K562 (cell line): ENCODE data around the gene RNF213. TPM values are rescaled to one million over a fixed set of nuclear protein-coding genes. Genes with fewer than 3 reads are reported as not detected.

Source experiments
- ATAC-seq: fragments of 200-7000 bp; cut with Tn5 transposase; 3 replicates; pipeline ENCODE4 v1.9.1; 2020; ENCODE audit warnings: moderate library complexity
- BruUV-seq: library from RNA; stranded (reverse); fragments of 400-500 nt; replicated peaks from 2 replicates; lab custom pipeline; 2021; lab: Mats Ljungman, UMichigan
- CTCF ChIA-PET: fragments of 300-600 bp; formaldehyde crosslinking; extraction: SDS; loops from one replicate; lab custom pipeline; 2021; ENCODE audit warnings: low intra/inter-chr PET ratio; lab: Yijun Ruan, JAX
- POLR2A ChIA-PET: fragments of 300-600, 350-650 bp; sonication (Branson Sonifier 250); formaldehyde crosslinking; extraction: SDS; loops from one replicate; lab custom pipeline; 2021; ENCODE audit warnings: antibody characterized with exemption, inconsistent platforms; lab: Yijun Ruan, JAX
- DNase-seq, 4 experiments: peaks; one replicate each; pipeline versions ENCODE4 v3.0.0 to v3.0.0-alpha.2; 2011 to 2018; ENCODE audit warnings: low spot score in 3 of 4, mixed read lengths in 3 of 4; ENCODE audit errors: extremely low read depth in 1 of 4
- FAIRE-seq: peaks from 2 replicates; lab custom pipeline; 2011; peaks lifted over from hg19 to GRCh38; lab: Jason Lieb, UNC
- H2AFZ ChIP-seq: 2 replicates; pipeline ENCODE4 v1.6.0; 2011; ENCODE audit warnings: low read depth, low read length, control low read depth, inconsistent platforms
- H3K27ac ChIP-seq: fragments of 200-600 bp; 3 replicates; pipeline ENCODE4 v1.8.0; 2011; ENCODE audit warnings: low read depth, mild to moderate bottlenecking, control low read depth, inconsistent platforms, low read length, moderate library complexity, mixed read lengths; ENCODE audit errors: extremely low read depth
- H3K27me3 ChIP-seq, 2 experiments: fragments of 300-600 bp in 1 of 2; 2 replicates in 1 of 2; 3 replicates in 1 of 2; pipeline versions ENCODE4 v1.6.0 to v1.8.0; 2011; ENCODE audit warnings: inconsistent platforms in 2 of 2, low read length in 2 of 2, mild to moderate bottlenecking in 1 of 2, mixed read lengths in 1 of 2, moderate library complexity in 1 of 2; ENCODE audit not compliant: control insufficient read depth in 2 of 2, insufficient read depth in 2 of 2
- H3K36me3 ChIP-seq: fragments of 300-600 bp; 3 replicates; pipeline ENCODE4 v1.8.0; 2011; ENCODE audit warnings: mild to moderate bottlenecking, low read length, inconsistent platforms; ENCODE audit not compliant: control insufficient read depth, insufficient read depth
- H3K4me1 ChIP-seq, 2 experiments: fragments of 200-600 bp in 1 of 2; replicated peaks in 1 of 2; 2 replicates in 1 of 2; 3 replicates in 1 of 2; pipeline versions ENCODE4 v1.5.1 to v1.8.0; 2011; ENCODE audit warnings: inconsistent platforms in 2 of 2, low read length in 2 of 2, mild to moderate bottlenecking in 1 of 2, mixed read lengths in 1 of 2, moderate library complexity in 1 of 2; ENCODE audit not compliant: control insufficient read depth in 2 of 2, insufficient read depth in 2 of 2
- H3K4me2 ChIP-seq: 2 replicates; pipeline ENCODE4 v1.6.1; 2011; ENCODE audit warnings: low read length, control low read depth, inconsistent platforms, mixed read lengths; ENCODE audit not compliant: insufficient read depth
- H3K4me3 ChIP-seq: fragments of 200-600 bp; sonication (generic), shearing (Covaris generic); 2 replicates; pipeline ENCODE4 v1.5.1; 2016; ENCODE audit warnings: control low read depth, inconsistent platforms
- H3K79me2 ChIP-seq: fragments of 200-600 bp; 3 replicates; pipeline ENCODE4 v1.8.0; 2011; ENCODE audit warnings: low read length, inconsistent platforms; ENCODE audit not compliant: control insufficient read depth, insufficient read depth
- H3K9ac ChIP-seq, 2 experiments: 2 replicates each; pipeline versions ENCODE4 v1.6.0 to v1.6.1; 2011; ENCODE audit warnings: low read depth in 2 of 2, low read length in 2 of 2, control low read depth in 1 of 2, inconsistent platforms in 1 of 2, mild to moderate bottlenecking in 1 of 2, mixed read lengths in 1 of 2; ENCODE audit not compliant: insufficient read depth in 1 of 2
- H3K9me1 ChIP-seq: one replicate; pipeline ENCODE4 v1.6.0; 2011; ENCODE audit warnings: inconsistent platforms, mild to moderate bottlenecking, low read length, moderate library complexity; ENCODE audit not compliant: control insufficient read depth, insufficient read depth
- H3K9me3 ChIP-seq: replicated peaks from 2 replicates; pipeline ENCODE4 v1.5.1; 2011; ENCODE audit warnings: low read depth, low read length, inconsistent platforms; ENCODE audit not compliant: control insufficient read depth, insufficient read depth
- H4K20me1 ChIP-seq: replicated peaks from 2 replicates; pipeline ENCODE4 v1.6.1; 2011; ENCODE audit warnings: low read length, inconsistent platforms, mixed read lengths; ENCODE audit not compliant: control insufficient read depth, insufficient read depth
- ARHGAP35 ChIP-seq: fragments of 450-650 bp; IDR thresholded peaks from 2 replicates; pipeline ENCODE4 v1.6.1; 2018; ENCODE audit not compliant: partially characterized antibody
- ESRRA ChIP-seq: fragments of 450-650 bp; IDR thresholded peaks from 2 replicates; pipeline ENCODE4 v1.6.1; 2014; ENCODE audit warnings: low read depth, mild to moderate bottlenecking, moderate library complexity, borderline replicate concordance
- HNRNPLL ChIP-seq: fragments of 200-400 bp; formaldehyde crosslinking; IDR thresholded peaks from 2 replicates; pipeline ENCODE4 v1.6.1; 2017; ENCODE audit warnings: low read length, low read depth, mild to moderate bottlenecking; ENCODE audit not compliant: poor library complexity, severe bottlenecking
- NKRF ChIP-seq: fragments of 450-650 bp; IDR thresholded peaks from 2 replicates; pipeline ENCODE4 v1.6.1; 2016; ENCODE audit warnings: borderline replicate concordance
- RBM39 ChIP-seq: fragments of 200-400 bp; formaldehyde crosslinking; optimal IDR thresholded peaks from 2 replicates; pipeline ENCODE3; 2018; ENCODE audit warnings: low read depth, low read length
- ZBTB26 ChIP-seq: fragments of 450-650 bp; formaldehyde crosslinking; IDR thresholded peaks from 2 replicates; pipeline ENCODE4 v1.4.0; 2022; ENCODE audit warnings: missing genetic modification characterization
- ZBTB9 ChIP-seq: fragments of 450-650 bp; formaldehyde crosslinking; IDR thresholded peaks from 2 replicates; pipeline ENCODE4 v1.4.0; 2020; ENCODE audit warnings: mild to moderate bottlenecking, moderate library complexity
- ZNF274 ChIP-seq: IDR thresholded peaks from 2 replicates; pipeline ENCODE4 v1.6.1; 2011; ENCODE audit warnings: low read depth, mild to moderate bottlenecking, low read length, moderate library complexity, borderline replicate concordance
- ZNF76 ChIP-seq: fragments of 250-450 bp; sonication (Bioruptor Pico); IDR thresholded peaks from 2 replicates; pipeline ENCODE4 v1.4.0; 2020; ENCODE audit warnings: mild to moderate bottlenecking, moderate library complexity, borderline replicate concordance
- WGBS: fragments of 100-300 bp; shearing (Covaris generic); methylation state at CpG from one replicate; pipeline ENCODE4 v1.1.6; 2016; ENCODE audit warnings: low coverage, mixed read lengths; ENCODE audit not compliant: insufficient coverage; ENCODE audit errors: missing lambda C conversion rate; 5-methylcytosine and 5-hydroxymethylcytosine counted together
- in situ Hi-C: fragments of 300-500 bp; cut with MboI; formaldehyde crosslinking; loops from 4 replicates; pipeline ENCODE4 v1.15.0; 2018; ENCODE audit warnings: inconsistent platforms, mixed read lengths
- intact Hi-C: fragments of 100-400 bp; cut with micrococcal nuclease; formaldehyde crosslinking; loops from 2 replicates; pipeline ENCODE4 v1.14.2; 2022
- polyA plus RNA-seq, 8 experiments: library from polyadenylated mRNA; depleted of rRNA in 4 of 8; stranded (reverse) in 5 of 8; unstranded in 3 of 8; fragments of >200 nt; fragmentation: Nextera tagmentation in 2 of 8; fragmentation: Illumina TruSeq in 1 of 8; extraction: Ambion mirVana in 2 of 8; extraction: Trizol in 1 of 8; gene quantifications; 2 replicates each; pipeline versions ENCODE4 v1.2.1 to v1.2.3, GENCODE V29; 2011 to 2014; ENCODE audit warnings: inconsistent platforms in 1 of 8, missing spikeins in 1 of 8
- total RNA-seq, 7 experiments: library from RNA; depleted of rRNA in 6 of 7; stranded (reverse); fragments of >200 nt in 6 of 7; fragmentation: Illumina TruSeq in 2 of 7; extraction: Trizol in 2 of 7; gene quantifications; 2 replicates each; pipeline versions ENCODE4 v1.2.1 to v1.2.3, GENCODE V29; 2011 to 2021; ENCODE audit warnings: low replicate concordance in 1 of 7

RNF213 gene
- total and polyA plus RNA-seq, 9 of the 15 experiments (the other 6 are each of a cell fraction or from before 2014, with no cell fraction given) = 5.3 to 33.6 (median 17.9) TPM

- 2% methylated on average over 9 of the region's 12 CpGs for WGBS
- ATAC-seq (no peak), FAIRE-seq (no peak)
- H3K9ac ChIP-seq = 0 out of 4 replicates have a peak overlapping the region, but pooled peaks of 1 of the 2 experiments have one; percentile 58
- no peaks in the 10 kb centered on the region for H3K79me2 ChIP-seq
- H3K9me3 ChIP-seq = no peaks in the 10 kb centered on the region
- no peak overlapping the region for H2AFZ ChIP-seq
- peaks cover 0 to 32% of the 10 kb centered on the region in 2 experiments; a peak in 2 of 5 replicates for H3K4me1 ChIP-seq
- intact Hi-C loops = no loop called here
- ChIA-PET CTCF (no interaction called here), POLR2A (interaction anchor here (0.9 kb wide), 1 partner anchor 20 kb away, joined by 4 read pairs; no protein-coding TSS in a partner anchor)
- BruUV-seq = no TSS peak
- H3K9me1 ChIP-seq = no peaks in the 10 kb centered on the region
- no peak overlapping the region for H3K27ac ChIP-seq
- no peaks in the 10 kb centered on the region for H3K36me3 ChIP-seq
- in situ Hi-C loops = no loop called here
- H3K4me3 ChIP-seq = no peak overlapping the region
- H4K20me1 ChIP-seq = peaks cover under 1% of the 10 kb centered on the region; the same call in 1 of the 2 replicates
- H3K4me2 ChIP-seq = no peak overlapping the region
- 0 out of 2 replicates have a peak, but pooled peaks have one; percentile 35 for TF ChIP-seq ESRRA
- no peak for TF ChIP-seq ARHGAP35
- TF ChIP-seq, all 486 proteins: peak for 1
- DNase-seq = no peak
- peaks cover 2 to 65% of the 10 kb centered on the region in 2 experiments; a peak in 2 of 5 replicates for H3K27me3 ChIP-seq
Measured at GRCh38 chr17:80446645-80447405, 186.2 kb downstream of the RNF213 start.

- Histone ChIP-seq H4K20me1 (no peaks in the 10 kb centered on the region), H3K9ac (no peak overlapping the region), H3K27me3 (peaks cover 2 to 58% of the 10 kb centered on the region in 2 experiments; a peak in 2 of 5 replicates), H3K79me2 (no peaks in the 10 kb centered on the region), H2AFZ (no peak overlapping the region), H3K9me3 (no peaks in the 10 kb centered on the region), H3K4me2 (no peak overlapping the region), H3K36me3 (no peaks in the 10 kb centered on the region), H3K4me3 (no peak overlapping the region), H3K9me1 (no peaks in the 10 kb centered on the region), H3K4me1 (peaks cover 0 to 37% of the 10 kb centered on the region in 2 experiments; a peak in 2 of 5 replicates), H3K27ac (no peak overlapping the region)
- in situ Hi-C loops (no loop called here), intact Hi-C loops (no loop called here)
- ChIA-PET POLR2A (no interaction called here), CTCF (no interaction called here)
- BruUV-seq = no TSS peak
- DNase-seq = no peak
- WGBS = 0% methylated on average over 4 of the region's 4 CpGs
- no peak for FAIRE-seq
- ATAC-seq = no peak
- TF ChIP-seq RBM39 (no peak), NKRF (no peak), HNRNPLL (no peak), ZNF274 (no peak), ZBTB9 (CRISPR knock-in tag) (no peak), ZNF76 (CRISPR knock-in tag) (no peak), ZBTB26 (CRISPR knock-in tag) (no peak)
Measured at GRCh38 chr17:80447790-80448189, 187.1 kb downstream of the RNF213 start.
